ENCODE measurements around the gene JSRP1.
A peak's percentile ranks its signal among the peaks of the same experiment; 100 is the strongest.

The JSRP1 gene

DNA sequence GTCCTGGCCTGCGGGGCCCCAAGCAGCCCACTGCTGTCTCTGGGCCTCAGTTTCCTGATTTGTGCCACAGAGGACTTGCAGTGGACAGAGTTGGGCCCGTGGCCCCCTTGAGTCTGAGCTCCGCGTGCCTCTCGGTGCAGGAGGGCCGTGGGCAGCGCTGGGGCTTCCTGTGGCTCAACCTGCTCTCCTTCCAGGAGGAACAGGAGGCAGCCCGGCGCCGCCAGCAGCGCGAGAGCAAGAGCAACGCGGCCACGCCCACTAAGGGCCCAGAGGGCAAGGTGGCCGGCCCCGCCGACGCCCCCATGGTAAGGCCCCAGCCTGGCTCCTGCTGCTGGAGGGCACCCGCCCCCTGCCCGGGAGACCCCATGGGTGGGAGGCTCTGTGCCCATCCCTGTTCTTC is 46.0 kb downstream of the JSRP1 start:
- ChIA-PET POLR2A (interaction anchor here (0.8 kb wide), 1 partner anchor 12 kb away, joined by 3 read pairs; no protein-coding TSS in a partner anchor), CTCF (no interaction called here)
- no peak for TF ChIP-seq CTCF (IDR thresholded peaks at IDR 0.05; ENCODE audit: insufficient read depth, low read length, missing control alignments)
- no peak overlapping the region for H3K4me3 ChIP-seq (ENCODE audit: low read depth, low read length)
- DNase-seq (ENCODE audit: low read depth, low spot score), result no peak

DNA sequence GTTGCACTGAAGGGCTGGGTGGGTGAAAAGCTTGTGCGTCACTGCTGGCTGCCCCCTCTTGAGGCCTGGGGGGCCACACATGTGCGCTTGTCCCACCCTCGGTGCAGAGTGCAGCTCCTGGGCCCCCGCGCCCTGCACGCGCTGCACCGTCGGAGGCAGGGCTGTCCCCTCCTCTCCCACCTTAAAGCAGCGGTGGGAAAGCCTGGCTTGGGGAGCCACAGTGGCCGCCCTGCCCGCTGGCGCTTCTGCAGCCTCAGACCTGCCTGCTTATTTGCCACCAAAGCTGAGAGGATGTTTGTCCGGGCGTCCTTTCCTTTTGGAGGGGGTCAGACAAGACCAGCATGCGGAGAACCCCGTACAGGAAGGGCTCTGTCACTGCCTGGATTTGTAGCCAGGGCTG is 46.8 kb downstream of the JSRP1 start:
- H3K4me3 ChIP-seq (ENCODE audit: low read depth, low read length), result no peak overlapping the region
- ChIA-PET CTCF (interaction anchor here (1.2 to 2.3 kb wide), 6 partner anchors 14 to 105 kb away, joined by 3 to 9 read pairs (median 3); partner anchors contain the start of gene PLEKHJ1), POLR2A (interaction anchor here (0.6 to 1.1 kb wide), 3 partner anchors 12 to 213 kb away, joined by 3 to 4 read pairs (median 3); partner anchors contain the start of gene AP3D1)
- no peak for TF ChIP-seq CTCF (IDR thresholded peaks at IDR 0.05; ENCODE audit: insufficient read depth, low read length, missing control alignments)
- no peak for DNase-seq (ENCODE audit: low read depth, low spot score)

GRCh38 chr19:2208975-2209374 is 47.2 kb downstream of the JSRP1 start:
- CTCF ChIA-PET, result interaction anchor here (1.2 to 2.3 kb wide), 6 partner anchors 14 to 106 kb away, joined by 3 to 9 read pairs (median 3); partner anchors contain the start of gene PLEKHJ1
- POLR2A ChIA-PET, result interaction anchor here (0.6 to 1.1 kb wide), 3 partner anchors 29 to 214 kb away, joined by 3 to 4 read pairs (median 4); partner anchors contain the start of gene AP3D1
- DNase-seq (ENCODE audit: low read depth, low spot score), result no peak
- no peak overlapping the region for H3K4me3 ChIP-seq (ENCODE audit: low read depth, low read length)
- TF ChIP-seq CTCF (IDR thresholded peaks at IDR 0.05; ENCODE audit: insufficient read depth, low read length, missing control alignments), result no peak

DNA sequence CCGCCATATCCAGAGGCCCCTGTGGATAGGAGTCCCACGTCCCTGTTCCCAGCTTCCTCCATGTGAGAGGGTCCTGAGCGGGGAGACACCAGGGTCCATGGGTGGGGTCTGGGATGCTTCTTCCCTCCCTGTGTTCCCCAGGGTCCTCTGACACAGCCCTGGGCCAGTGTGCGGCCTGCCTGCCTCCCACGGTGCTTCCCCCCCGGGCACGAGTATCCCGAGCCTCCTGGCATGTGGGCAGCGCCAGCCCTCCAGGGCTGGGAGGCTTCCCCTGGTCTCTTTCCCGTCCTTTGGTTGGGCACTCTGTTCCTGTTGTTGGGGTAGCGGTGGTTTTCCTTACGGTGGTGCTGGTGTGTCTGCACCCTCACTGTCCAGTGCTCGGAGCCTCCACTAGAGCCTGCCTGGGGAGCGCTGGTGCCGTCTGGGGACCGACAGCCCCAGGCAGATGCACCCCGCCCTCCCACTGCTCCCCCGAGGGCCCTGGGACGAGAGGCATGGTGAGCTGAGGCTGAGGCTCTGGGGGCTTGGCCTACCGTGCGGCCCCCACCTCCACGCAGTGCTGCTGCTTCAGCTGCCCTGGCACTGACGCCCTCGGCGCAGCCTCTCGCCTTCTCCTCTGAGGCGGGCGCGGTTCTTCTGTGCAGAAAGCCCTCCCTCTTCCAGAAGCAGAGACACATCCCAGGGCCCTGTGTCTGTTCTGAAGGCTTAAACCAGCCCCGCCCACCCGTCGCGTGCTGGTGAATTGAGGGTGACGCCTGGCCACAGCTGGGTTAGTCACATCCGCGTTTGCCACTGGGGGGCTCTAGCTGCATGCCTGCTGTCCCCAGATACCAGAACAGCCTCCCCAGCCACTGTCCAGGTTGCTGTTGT is 48.0 kb downstream of the JSRP1 start:
- no peak for DNase-seq (ENCODE audit: low read depth, low spot score)
- peak; percentile 36 for TF ChIP-seq CTCF (IDR thresholded peaks at IDR 0.05; ENCODE audit: insufficient read depth, low read length, missing control alignments)
- H3K4me3 ChIP-seq (ENCODE audit: low read depth, low read length), result no peak overlapping the region
- POLR2A ChIA-PET, result interaction anchor here (0.6 to 1.1 kb wide), 3 partner anchors 29 to 214 kb away, joined by 3 to 4 read pairs (median 4); partner anchors contain the start of gene AP3D1
- CTCF ChIA-PET, result interaction anchor here (0.6 to 2.3 kb wide), 10 partner anchors 9 to 184 kb away, joined by 3 to 9 read pairs (median 3); partner anchors contain the start of gene PLEKHJ1

DNA sequence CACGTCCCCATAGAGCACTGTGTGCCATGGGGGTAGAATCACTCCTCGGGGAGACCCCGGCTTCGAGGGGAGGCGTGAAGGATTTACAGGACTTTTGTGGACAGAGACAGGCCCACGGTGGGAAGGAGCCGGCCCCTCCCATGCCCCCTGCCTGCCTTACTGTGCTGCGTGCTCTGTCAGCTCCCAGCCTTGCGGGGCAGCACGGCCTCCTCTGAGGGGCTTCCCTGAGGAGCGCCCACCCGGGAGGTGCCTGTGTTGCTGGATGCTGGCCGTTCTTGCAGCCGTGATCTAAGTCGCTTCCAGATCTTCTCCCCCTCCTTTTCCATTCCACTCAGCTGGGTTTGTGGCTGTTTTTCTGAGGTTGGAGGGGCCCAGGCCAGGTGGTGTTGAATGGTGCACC is 49.2 kb downstream of the JSRP1 start:
- H3K4me3 ChIP-seq (ENCODE audit: low read depth, low read length), result no peak overlapping the region
- ChIA-PET CTCF (interaction anchor here (1.3 to 2.3 kb wide), 3 partner anchors 18 to 51 kb away, joined by 3 to 9 read pairs (median 7); partner anchors contain the start of gene PLEKHJ1), POLR2A (no interaction called here)
- TF ChIP-seq CTCF (IDR thresholded peaks at IDR 0.05; ENCODE audit: insufficient read depth, low read length, missing control alignments), result no peak
- DNase-seq (ENCODE audit: low read depth, low spot score), result no peak

GRCh38 chr19:2202366-2202765 is 53.9 kb downstream of the JSRP1 start:
- no peak for DNase-seq (ENCODE audit: low read depth, low spot score)
- H3K4me3 ChIP-seq (ENCODE audit: low read depth, low read length), result no peak overlapping the region
- CTCF ChIA-PET, result interaction anchor here (1.6 to 1.7 kb wide), 2 partner anchors 13 to 114 kb away, joined by 4 read pairs; no protein-coding TSS in a partner anchor
- POLR2A ChIA-PET, result interaction anchor here (0.9 to 1.2 kb wide), 2 partner anchors 16 to 33 kb away, joined by 3 read pairs; no protein-coding TSS in a partner anchor
- no peak for TF ChIP-seq CTCF (IDR thresholded peaks at IDR 0.05; ENCODE audit: insufficient read depth, low read length, missing control alignments)
